Measurements from ENCODE around the gene STX3. TPM values are rescaled to one million over a fixed set of nuclear protein-coding genes. Genes with fewer than 3 reads are reported as not detected.

Gene STX3
- total RNA-seq, 2 experiments from 2014 or later, result 39.6 to 42.0 TPM

DNA sequence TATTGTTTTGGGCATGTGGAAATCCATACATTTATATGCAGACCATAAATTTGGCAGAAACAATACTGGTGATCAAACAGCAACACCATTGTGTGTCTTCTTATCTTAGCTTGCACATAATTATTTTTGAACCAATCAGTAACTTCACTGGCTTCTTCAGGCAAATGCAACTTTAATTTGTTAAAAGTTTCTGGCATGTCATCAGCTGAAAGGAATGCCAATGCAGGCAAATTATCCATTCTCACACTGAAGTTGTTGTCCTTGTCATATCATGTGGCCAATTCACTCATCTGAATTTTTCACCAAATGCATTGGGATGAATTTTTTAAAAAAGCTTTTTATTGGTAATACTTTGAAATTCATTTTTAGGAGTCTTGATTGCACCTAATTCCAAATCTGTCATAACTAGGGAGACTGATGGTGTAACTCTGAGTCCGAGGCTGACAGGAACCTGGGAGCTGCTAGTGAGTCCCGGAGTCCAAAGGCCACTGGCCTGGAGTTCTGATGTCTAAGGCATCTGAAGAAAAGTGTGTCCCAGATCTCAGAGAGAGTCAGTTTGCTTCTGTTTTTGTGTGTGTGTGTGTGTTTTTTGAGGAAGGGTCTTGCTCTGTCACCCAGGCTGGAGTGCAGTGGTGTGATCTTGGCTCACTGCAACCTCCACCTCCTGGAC lies 24.1 kb upstream of the STX3 start:
- H3K4me3 Mint-ChIP-seq, result no peak overlapping the region
- POLR2A ChIA-PET, result no interaction called here
- H3K4me1 Mint-ChIP-seq, result peaks cover 15% of the 10 kb centered on the region
- CTCF ChIA-PET, result interaction anchor here (1.1 kb wide), 1 partner anchor 62 kb away, joined by 3 read pairs; the partner anchor contains the start of gene PATL1
- H3K36me3 Mint-ChIP-seq (ENCODE audit: low read depth), result peaks cover 3% of the 10 kb centered on the region
- DNase-seq, result no peak
- no peak overlapping the region for H3K27ac Mint-ChIP-seq
- H3K9me3 Mint-ChIP-seq, result peaks cover 6% of the 10 kb centered on the region
- peaks cover 4% of the 10 kb centered on the region for H3K27me3 Mint-ChIP-seq

DNA sequence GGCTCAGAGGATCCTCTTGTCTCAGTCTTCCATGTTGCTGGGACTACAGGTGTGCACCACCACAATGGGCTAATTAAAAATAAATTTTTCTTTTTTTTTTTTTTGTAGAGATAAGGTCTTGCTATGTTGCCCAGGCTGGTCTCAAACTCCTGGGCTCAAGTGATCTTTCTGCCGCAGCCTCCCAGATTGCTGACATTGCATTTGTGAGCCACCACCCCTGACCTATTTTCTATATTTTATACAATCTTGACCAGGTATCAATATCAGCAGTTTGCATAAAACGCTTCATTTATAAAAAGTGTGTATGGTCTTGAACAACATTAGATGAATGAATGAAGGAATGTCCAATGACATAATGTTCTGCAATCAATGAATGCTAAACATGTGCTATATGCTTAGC lies 9.1 kb upstream of the STX3 start:
- Mint-ChIP-seq H3K4me3 (no peak overlapping the region), H3K27me3 (peaks cover 27% of the 10 kb centered on the region), H3K36me3 (ENCODE audit: low read depth) (no peaks in the 10 kb centered on the region), H3K27ac (no peak overlapping the region), H3K9me3 (no peaks in the 10 kb centered on the region), H3K4me1 (no peaks in the 10 kb centered on the region)
- POLR2A ChIA-PET, result no interaction called here
- CTCF ChIA-PET, result interaction anchor here (0.6 to 0.9 kb wide), 2 partner anchors 14 to 155 kb away, joined by 3 read pairs; no protein-coding TSS in a partner anchor
- DNase-seq, result no peak

DNA sequence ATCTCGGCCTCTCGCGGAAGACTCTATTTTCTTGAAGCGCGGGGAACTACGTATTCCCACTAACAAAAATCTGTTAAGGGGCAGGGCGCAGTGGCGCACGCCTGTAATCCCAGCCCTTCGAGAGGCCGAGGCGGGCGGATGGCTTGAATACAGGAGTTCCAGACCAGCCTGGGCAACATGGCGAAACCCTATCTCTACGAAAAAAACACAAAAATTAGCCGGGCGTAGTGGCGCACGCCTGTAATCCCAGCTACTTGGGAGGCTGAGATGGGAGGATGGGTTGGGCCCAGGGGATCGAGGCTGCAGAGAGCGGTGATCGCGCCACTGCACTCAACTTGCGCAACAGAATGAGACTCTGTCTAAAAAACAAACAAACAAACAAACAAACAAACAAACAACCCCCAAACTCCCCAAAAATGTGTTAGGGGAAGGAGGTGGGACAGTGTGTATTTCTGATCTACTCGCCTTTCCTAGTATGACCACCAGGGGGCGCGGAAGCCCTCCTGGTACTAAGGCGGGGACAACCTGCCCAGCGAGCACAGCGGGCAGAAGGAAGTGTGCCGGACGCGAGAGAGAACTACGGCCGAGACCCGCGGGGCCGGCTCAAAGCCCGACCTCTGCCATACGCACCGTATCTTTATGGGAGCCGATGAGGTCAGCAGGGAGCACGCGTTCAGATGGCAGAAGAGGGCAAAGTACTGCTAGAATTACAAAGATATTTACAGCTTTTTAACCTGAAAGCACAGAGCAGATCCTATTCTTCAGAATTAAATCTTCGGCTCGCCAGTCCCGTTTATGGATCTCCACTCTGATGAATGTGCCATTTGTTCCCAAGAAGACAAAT lies 1.3 kb upstream of the STX3 start:
- peaks cover 5% of the 10 kb centered on the region for H3K27me3 Mint-ChIP-seq
- peaks cover 16% of the 10 kb centered on the region for H3K36me3 Mint-ChIP-seq (ENCODE audit: low read depth)
- POLR2A ChIA-PET, result no interaction called here
- H3K4me1 Mint-ChIP-seq, result peaks cover 33% of the 10 kb centered on the region
- peak overlapping the region; percentile 84 for H3K27ac Mint-ChIP-seq
- peak; percentile 89 for DNase-seq
- H3K9me3 Mint-ChIP-seq, result no peaks in the 10 kb centered on the region
- CTCF ChIA-PET, result interaction anchor here (0.9 to 4.8 kb wide), 11 partner anchors 9 to 63 kb away, joined by 3 to 30 read pairs (median 4); partner anchors contain the start of gene MRPL16
- peak overlapping the region; percentile 86 for H3K4me3 Mint-ChIP-seq

DNA sequence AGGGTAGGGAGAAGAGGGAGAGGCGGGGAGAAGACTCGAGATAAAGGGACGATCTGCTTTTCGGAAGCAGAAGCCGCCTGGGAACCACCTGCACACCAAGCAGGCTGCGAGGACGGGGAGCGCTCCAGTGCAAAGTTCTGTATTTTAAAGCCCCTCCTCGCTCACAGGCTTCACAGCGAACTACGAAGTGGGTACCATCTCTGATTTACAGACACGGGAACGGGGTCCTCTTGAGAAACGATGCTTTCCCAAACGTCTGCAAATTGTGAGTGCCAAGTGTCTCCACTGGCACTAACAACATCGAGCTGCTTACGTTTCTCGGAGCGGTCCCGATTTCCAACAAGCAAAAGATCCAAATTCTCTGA lies 700 bp upstream of the STX3 start:
- Mint-ChIP-seq H3K4me3 (peak overlapping the region; percentile 86), H3K4me1 (peaks cover 37% of the 10 kb centered on the region), H3K36me3 (ENCODE audit: low read depth) (peaks cover 16% of the 10 kb centered on the region), H3K27me3 (peaks cover 5% of the 10 kb centered on the region), H3K27ac (peak overlapping the region; percentile 84), H3K9me3 (no peaks in the 10 kb centered on the region)
- peak; percentile 24 for DNase-seq
- POLR2A ChIA-PET, result no interaction called here
- CTCF ChIA-PET, result interaction anchor here (0.9 to 4.8 kb wide), 10 partner anchors 10 to 56 kb away, joined by 3 to 30 read pairs (median 4); partner anchors contain the start of gene MRPL16

DNA sequence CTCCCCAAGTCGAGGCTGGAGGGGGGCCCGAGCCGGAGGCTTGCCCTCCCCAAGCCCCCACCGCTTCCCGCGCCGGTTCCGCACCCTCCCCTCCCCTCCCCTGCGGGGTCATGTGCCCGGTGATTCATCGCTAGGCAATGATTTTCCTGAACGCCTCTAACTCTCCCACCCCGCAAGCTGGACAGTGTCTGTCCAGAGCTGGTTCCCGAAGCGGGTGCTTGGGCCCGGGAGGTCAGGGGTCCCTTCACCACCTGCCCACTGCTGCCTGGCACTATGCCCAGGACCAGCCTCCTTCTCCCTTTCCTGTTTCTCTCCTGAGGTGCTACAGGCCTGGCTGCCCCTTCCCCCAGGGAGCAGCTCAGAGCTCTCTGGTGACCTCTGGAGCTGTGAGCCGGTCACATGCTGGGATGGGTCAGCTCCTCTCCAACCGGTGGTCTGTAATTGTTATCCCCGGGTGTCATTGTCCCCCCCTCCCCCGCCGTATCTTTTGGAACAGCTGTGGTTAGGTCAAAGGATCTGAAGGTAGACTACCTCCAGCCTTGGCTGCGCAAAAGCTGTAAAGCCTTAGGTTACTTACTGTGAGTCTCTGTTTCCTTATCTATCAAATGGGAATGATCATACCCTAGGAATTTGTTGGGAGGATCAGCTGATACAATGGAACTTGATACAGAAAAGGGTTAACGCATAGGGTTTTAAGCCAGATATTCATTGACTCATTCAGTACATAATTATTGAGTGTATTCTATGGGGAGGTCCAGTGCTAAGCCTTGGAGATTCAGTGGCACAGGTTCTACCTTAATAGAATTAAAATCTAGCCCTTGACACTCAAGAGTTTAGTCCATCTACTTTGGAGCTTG lies 753 bp downstream of the STX3 start:
- Mint-ChIP-seq H3K36me3 (ENCODE audit: low read depth) (peaks cover 22% of the 10 kb centered on the region), H3K27ac (peak overlapping the region; percentile 72), H3K4me3 (peak overlapping the region; percentile 82), H3K4me1 (peaks cover 41% of the 10 kb centered on the region), H3K27me3 (peaks cover 2% of the 10 kb centered on the region), H3K9me3 (no peaks in the 10 kb centered on the region)
- CTCF ChIA-PET, result interaction anchor here (3.7 to 4.8 kb wide), 3 partner anchors 11 to 45 kb away, joined by 24 to 30 read pairs (median 27); no protein-coding TSS in a partner anchor
- no peak for DNase-seq
- POLR2A ChIA-PET, result no interaction called here

DNA sequence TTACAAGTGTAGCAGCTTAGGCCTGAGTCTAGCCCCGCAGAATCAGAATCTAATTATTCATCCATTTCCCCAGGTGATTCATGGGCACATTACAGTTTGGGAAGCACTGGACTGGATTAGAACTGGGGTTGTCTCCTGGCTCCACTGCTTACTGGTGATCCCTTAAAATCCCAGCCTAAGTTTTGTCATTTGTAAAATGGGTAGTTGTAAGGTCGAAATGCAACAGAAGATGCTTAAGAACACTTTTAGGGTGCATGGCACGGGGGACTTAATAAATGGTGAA lies 1.3 kb downstream of the STX3 start:
- POLR2A ChIA-PET, result no interaction called here
- no peak for DNase-seq
- Mint-ChIP-seq H3K4me1 (peaks cover 41% of the 10 kb centered on the region), H3K27ac (peak overlapping the region; percentile 43), H3K36me3 (ENCODE audit: low read depth) (peaks cover 28% of the 10 kb centered on the region), H3K9me3 (no peaks in the 10 kb centered on the region), H3K27me3 (peaks cover 2% of the 10 kb centered on the region), H3K4me3 (peak overlapping the region; percentile 82)
- CTCF ChIA-PET, result interaction anchor here (3.7 to 4.8 kb wide), 3 partner anchors 10 to 45 kb away, joined by 24 to 30 read pairs (median 27); no protein-coding TSS in a partner anchor

DNA sequence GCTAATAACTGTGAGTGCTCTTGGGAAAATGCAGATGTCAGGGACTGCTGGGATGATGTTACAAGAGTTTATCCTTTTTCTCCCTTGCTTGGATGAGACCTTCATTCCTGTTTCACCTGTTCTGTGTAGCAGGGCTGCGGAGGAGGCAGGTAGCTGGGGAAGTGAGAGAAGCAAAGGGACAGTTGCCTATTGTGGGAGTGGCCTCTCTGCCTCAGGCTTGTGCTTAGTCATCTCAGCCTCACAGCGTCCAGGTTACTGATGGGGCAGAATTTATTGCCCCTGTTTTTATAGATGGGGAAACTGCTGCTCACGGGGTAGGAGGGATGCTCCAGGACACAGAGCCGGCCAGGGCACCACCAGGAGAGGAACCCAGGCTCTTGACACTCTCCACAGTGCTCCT lies 1.7 kb downstream of the STX3 start:
- Mint-ChIP-seq H3K9me3 (no peaks in the 10 kb centered on the region), H3K27ac (peak overlapping the region; percentile 43), H3K4me3 (peak overlapping the region; percentile 82), H3K4me1 (peaks cover 41% of the 10 kb centered on the region), H3K36me3 (ENCODE audit: low read depth) (peaks cover 28% of the 10 kb centered on the region), H3K27me3 (peaks cover 2% of the 10 kb centered on the region)
- CTCF ChIA-PET, result interaction anchor here (4.5 to 4.8 kb wide), 2 partner anchors 10 to 44 kb away, joined by 27 to 30 read pairs; no protein-coding TSS in a partner anchor
- no peak for DNase-seq
- POLR2A ChIA-PET, result no interaction called here

DNA sequence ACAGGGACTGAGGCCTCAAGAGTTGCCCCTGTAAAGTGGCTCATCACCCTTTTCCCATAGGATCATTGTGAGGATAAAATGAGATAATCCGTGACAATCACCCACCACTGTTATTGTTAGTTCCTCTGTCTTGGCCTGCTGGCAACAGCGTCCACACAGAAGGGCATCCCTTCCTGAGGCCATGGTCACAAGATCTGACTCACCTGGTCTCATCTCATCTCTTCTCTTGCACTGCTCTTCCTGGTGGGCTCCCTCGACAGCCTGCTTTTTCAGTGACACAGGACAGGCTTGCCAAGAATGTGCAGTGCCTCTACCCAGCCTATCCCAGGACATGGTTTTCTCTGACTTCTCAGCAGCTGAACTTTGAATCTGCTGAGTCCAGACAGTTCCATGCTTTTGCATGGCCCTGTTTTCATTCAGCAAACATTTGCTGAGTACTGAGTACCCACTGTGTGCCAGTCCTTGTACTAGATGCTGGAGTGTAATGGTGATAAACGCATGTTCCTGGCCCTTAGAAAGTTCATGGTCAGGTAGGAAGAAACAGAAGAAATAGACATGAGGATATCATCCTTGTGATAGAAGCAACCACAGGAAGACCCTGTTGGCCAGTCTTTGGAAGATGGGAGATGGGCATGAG lies 3.3 kb downstream of the STX3 start:
- no peaks in the 10 kb centered on the region for H3K9me3 Mint-ChIP-seq
- ChIA-PET CTCF (no interaction called here), POLR2A (no interaction called here)
- H3K4me3 Mint-ChIP-seq, result no peak overlapping the region
- H3K36me3 Mint-ChIP-seq (ENCODE audit: low read depth), result peaks cover 30% of the 10 kb centered on the region
- peaks cover 45% of the 10 kb centered on the region for H3K4me1 Mint-ChIP-seq
- no peak for DNase-seq
- no peak overlapping the region for H3K27ac Mint-ChIP-seq
- peaks cover 2% of the 10 kb centered on the region for H3K27me3 Mint-ChIP-seq

DNA sequence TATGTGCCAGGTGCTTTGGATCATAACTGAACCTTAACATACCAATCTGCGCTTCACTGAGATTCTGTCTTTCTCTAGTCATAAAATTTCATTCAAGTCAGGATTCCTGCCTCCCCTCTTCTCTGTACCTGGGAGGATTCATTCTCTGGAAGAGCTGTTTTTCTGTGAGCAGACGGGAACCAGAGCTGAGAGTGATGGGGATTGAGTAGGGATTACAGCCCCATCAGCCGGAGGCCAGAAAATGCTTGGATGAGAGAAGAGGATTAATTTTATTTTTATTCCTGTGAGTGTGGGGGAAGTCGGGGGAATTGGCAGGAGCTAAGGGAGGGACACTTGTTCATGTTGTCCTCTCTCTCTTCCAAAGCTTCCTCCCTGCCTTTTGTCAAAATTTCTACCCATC lies 4.7 kb downstream of the STX3 start:
- no peak overlapping the region for H3K4me3 Mint-ChIP-seq
- peaks cover 30% of the 10 kb centered on the region for H3K36me3 Mint-ChIP-seq (ENCODE audit: low read depth)
- ChIA-PET CTCF (interaction anchor here (0.6 to 1.5 kb wide), 2 partner anchors 12 to 13 kb away, joined by 3 read pairs; no protein-coding TSS in a partner anchor), POLR2A (no interaction called here)
- no peak for DNase-seq
- H3K9me3 Mint-ChIP-seq, result no peaks in the 10 kb centered on the region
- H3K27me3 Mint-ChIP-seq, result peaks cover 2% of the 10 kb centered on the region
- no peak overlapping the region for H3K27ac Mint-ChIP-seq
- peaks cover 46% of the 10 kb centered on the region for H3K4me1 Mint-ChIP-seq

DNA sequence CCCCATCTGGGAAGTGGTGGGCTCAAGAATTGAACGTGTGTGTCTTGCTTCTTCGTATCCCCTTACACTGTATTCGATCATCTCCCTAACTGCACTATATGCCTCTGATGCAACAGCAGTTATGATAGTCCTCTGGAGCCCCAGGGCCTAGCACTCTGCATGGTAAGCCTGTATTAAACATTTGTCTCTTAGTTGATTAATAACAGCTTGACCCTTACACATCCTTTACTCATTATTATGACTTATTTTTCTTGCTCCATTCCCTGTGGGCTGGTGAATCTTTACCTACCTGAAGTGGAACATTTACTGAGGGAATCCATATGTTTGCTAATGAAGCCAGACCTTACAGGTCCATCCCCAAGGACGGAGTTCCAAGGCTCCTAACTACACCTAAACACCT lies 5.6 kb downstream of the STX3 start:
- ChIA-PET CTCF (interaction anchor here (1.5 kb wide), 1 partner anchor 11 kb away, joined by 3 read pairs; no protein-coding TSS in a partner anchor), POLR2A (no interaction called here)
- DNase-seq, result no peak
- Mint-ChIP-seq H3K4me1 (peaks cover 45% of the 10 kb centered on the region), H3K9me3 (no peaks in the 10 kb centered on the region), H3K27me3 (peaks cover 2% of the 10 kb centered on the region), H3K27ac (no peak overlapping the region), H3K4me3 (no peak overlapping the region), H3K36me3 (ENCODE audit: low read depth) (peaks cover 32% of the 10 kb centered on the region)

DNA sequence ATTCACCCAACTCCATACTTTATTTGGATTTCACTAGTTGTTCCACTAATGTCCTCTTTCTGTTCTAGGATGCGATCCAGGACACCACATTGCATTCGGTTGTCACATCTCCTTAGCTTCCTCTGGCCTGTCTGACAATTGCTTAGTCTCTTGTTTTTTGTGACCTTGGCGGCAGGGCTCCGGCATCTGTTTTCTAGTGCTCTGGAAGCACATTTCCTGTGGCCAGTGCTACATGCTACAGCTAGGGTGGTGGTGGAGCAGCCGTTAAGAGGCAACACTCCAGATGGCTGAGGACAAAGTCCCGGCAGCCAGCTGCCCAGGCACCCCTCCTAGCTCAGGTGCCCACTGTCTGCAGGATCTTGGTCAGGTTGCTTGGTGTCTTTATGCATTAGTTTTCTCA lies 6.8 kb downstream of the STX3 start:
- ChIA-PET CTCF (interaction anchor here (1.0 to 1.5 kb wide), 2 partner anchors 10 to 14 kb away, joined by 3 to 4 read pairs; no protein-coding TSS in a partner anchor), POLR2A (no interaction called here)
- Mint-ChIP-seq H3K27ac (no peak overlapping the region), H3K36me3 (ENCODE audit: low read depth) (peaks cover 27% of the 10 kb centered on the region), H3K4me1 (peaks cover 32% of the 10 kb centered on the region), H3K27me3 (peaks cover 2% of the 10 kb centered on the region), H3K9me3 (no peaks in the 10 kb centered on the region), H3K4me3 (no peak overlapping the region)
- DNase-seq, result no peak

DNA sequence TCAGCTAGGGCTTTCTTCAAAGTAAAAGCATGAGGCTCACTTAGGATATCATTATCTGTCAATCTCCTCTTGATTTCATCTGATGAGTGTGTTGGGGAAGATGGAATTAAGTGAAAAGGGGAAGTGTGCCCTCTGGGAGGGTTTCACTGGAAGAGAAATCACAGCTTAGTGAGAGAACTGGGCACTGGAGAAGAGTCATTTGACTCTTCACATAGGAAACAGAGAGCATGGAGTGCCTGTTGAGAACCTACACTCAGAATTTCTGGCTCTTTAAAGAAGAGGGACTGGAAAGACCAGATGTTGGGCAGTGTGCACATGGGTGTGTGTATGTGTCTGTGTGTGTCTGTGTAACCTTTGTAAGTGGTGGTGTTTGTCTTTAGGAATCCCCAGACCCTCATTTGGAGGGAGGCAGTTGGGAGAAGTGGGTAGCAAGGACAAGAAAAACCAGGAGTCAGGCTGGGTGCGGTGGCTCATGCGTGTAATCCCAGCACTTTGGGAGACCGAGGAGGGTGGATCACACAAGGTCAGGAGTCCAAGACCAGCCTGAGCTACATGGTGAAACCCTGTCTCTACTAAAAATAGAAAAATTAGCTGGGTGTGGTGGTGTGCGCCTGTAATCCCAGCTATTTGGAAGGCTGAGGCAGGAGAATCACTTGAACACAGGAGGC lies 10.0 kb downstream of the STX3 start:
- Mint-ChIP-seq H3K4me1 (peaks cover 14% of the 10 kb centered on the region), H3K36me3 (ENCODE audit: low read depth) (peaks cover 14% of the 10 kb centered on the region), H3K27me3 (no peaks in the 10 kb centered on the region), H3K4me3 (no peak overlapping the region), H3K27ac (peak overlapping the region; percentile 59), H3K9me3 (no peaks in the 10 kb centered on the region)
- ChIA-PET CTCF (interaction anchor here (1.1 to 4.5 kb wide), 2 partner anchors 10 to 42 kb away, joined by 3 to 27 read pairs; partner anchors contain the start of gene STX3), POLR2A (no interaction called here)
- DNase-seq, result no peak

Measured in activated CD4-positive, alpha-beta T cell treated with anti-CD3 and anti-CD28 coated beads, Interleukin-2, amount 10 ng/mL, durations not matched to agents 7 days and 5 days (primary cell).